Measurements from ENCODE around the gene GRID2.
"Not testable (repeated sequence)": the region's sequence is repeated elsewhere in the genome, so short reads cannot be mapped to it uniquely, and the experiment has no call there.

Gene GRID2

GRCh38 chr4:93319041-93319440, 1015.3 kb downstream of the GRID2 start:
- Mint-ChIP-seq H3K36me3 (no peaks in the 10 kb centered on the region), H3K4me1 (ENCODE audit: low read depth) (no peaks in the 10 kb centered on the region), H3K4me3 (no peak overlapping the region), H3K27ac (no peak overlapping the region), H3K9me3 (ENCODE audit: low read depth) (peaks cover 12% of the 10 kb centered on the region), H3K27me3 (no peaks in the 10 kb centered on the region)

GRCh38 chr4:93320356-93320755, 1016.6 kb downstream of the GRID2 start:
- no peak overlapping the region for H3K4me3 Mint-ChIP-seq
- H3K9me3 Mint-ChIP-seq (ENCODE audit: low read depth): peaks cover 5% of the 10 kb centered on the region
- H3K36me3 Mint-ChIP-seq: no peaks in the 10 kb centered on the region
- H3K27me3 Mint-ChIP-seq: no peaks in the 10 kb centered on the region
- no peaks in the 10 kb centered on the region for H3K4me1 Mint-ChIP-seq (ENCODE audit: low read depth)
- no peak overlapping the region for H3K27ac Mint-ChIP-seq

GRCh38 chr4:93327346-93327745, 1023.6 kb downstream of the GRID2 start:
- Mint-ChIP-seq H3K4me1 (ENCODE audit: low read depth) (no peaks in the 10 kb centered on the region), H3K4me3 (no peak overlapping the region), H3K9me3 (ENCODE audit: low read depth) (peaks cover 9% of the 10 kb centered on the region), H3K36me3 (no peaks in the 10 kb centered on the region), H3K27me3 (no peaks in the 10 kb centered on the region), H3K27ac (no peak overlapping the region)

- Mint-ChIP-seq H3K27ac (no peak overlapping the region), H3K4me3 (no peak overlapping the region), H3K9me3 (ENCODE audit: low read depth) (peaks cover 3% of the 10 kb centered on the region), H3K27me3 (no peaks in the 10 kb centered on the region), H3K4me1 (ENCODE audit: low read depth) (no peaks in the 10 kb centered on the region), H3K36me3 (no peaks in the 10 kb centered on the region)
Measured at GRCh38 chr4:93334003-93334402, 1030.2 kb downstream of the GRID2 start.

- no peaks in the 10 kb centered on the region for H3K4me1 Mint-ChIP-seq (ENCODE audit: low read depth)
- no peak overlapping the region for H3K27ac Mint-ChIP-seq
- H3K36me3 Mint-ChIP-seq: no peaks in the 10 kb centered on the region
- no peak overlapping the region for H3K4me3 Mint-ChIP-seq
- H3K27me3 Mint-ChIP-seq: no peaks in the 10 kb centered on the region
- H3K9me3 Mint-ChIP-seq (ENCODE audit: low read depth): no peaks in the 10 kb centered on the region
Measured at GRCh38 chr4:93337196-93337595, 1033.4 kb downstream of the GRID2 start.

GRCh38 chr4:93342738-93343137, 1039.0 kb downstream of the GRID2 start:
- H3K36me3 Mint-ChIP-seq: no peaks in the 10 kb centered on the region
- H3K4me3 Mint-ChIP-seq: no peak overlapping the region

GRCh38 chr4:93346840-93347239, 1043.1 kb downstream of the GRID2 start:
- Mint-ChIP-seq H3K4me3 (no peak overlapping the region), H3K36me3 (no peaks in the 10 kb centered on the region), H3K9me3 (ENCODE audit: low read depth) (peaks cover 5% of the 10 kb centered on the region), H3K27me3 (no peaks in the 10 kb centered on the region), H3K4me1 (ENCODE audit: low read depth) (no peaks in the 10 kb centered on the region), H3K27ac (no peak overlapping the region)

More at GRCh38 chr4:93342738-93343137, 1039.0 kb downstream of the GRID2 start:
- Mint-ChIP-seq H3K27me3 (no peaks in the 10 kb centered on the region), H3K27ac (no peak overlapping the region), H3K9me3 (ENCODE audit: low read depth) (peaks cover 5% of the 10 kb centered on the region), H3K4me1 (ENCODE audit: low read depth) (no peaks in the 10 kb centered on the region)

GRCh38 chr4:93348896-93349295, 1045.1 kb downstream of the GRID2 start:
- Mint-ChIP-seq H3K36me3 (no peaks in the 10 kb centered on the region), H3K4me1 (ENCODE audit: low read depth) (no peaks in the 10 kb centered on the region), H3K27ac (no peak overlapping the region), H3K4me3 (no peak overlapping the region), H3K9me3 (ENCODE audit: low read depth) (peaks cover 5% of the 10 kb centered on the region), H3K27me3 (no peaks in the 10 kb centered on the region)

- Mint-ChIP-seq H3K9me3 (ENCODE audit: low read depth) (no peaks in the 10 kb centered on the region), H3K27me3 (no peaks in the 10 kb centered on the region), H3K27ac (no peak overlapping the region), H3K4me3 (no peak overlapping the region), H3K36me3 (no peaks in the 10 kb centered on the region), H3K4me1 (ENCODE audit: low read depth) (no peaks in the 10 kb centered on the region)
Measured at GRCh38 chr4:93351846-93352245, 1048.1 kb downstream of the GRID2 start.

- Mint-ChIP-seq H3K4me1 (ENCODE audit: low read depth) (no peaks in the 10 kb centered on the region), H3K27me3 (no peaks in the 10 kb centered on the region), H3K9me3 (ENCODE audit: low read depth) (no peaks in the 10 kb centered on the region), H3K36me3 (no peaks in the 10 kb centered on the region), H3K27ac (no peak overlapping the region), H3K4me3 (no peak overlapping the region)
Measured at GRCh38 chr4:93355411-93355810, 1051.6 kb downstream of the GRID2 start.

GRCh38 chr4:93359586-93359985, 1055.8 kb downstream of the GRID2 start:
- H3K27ac Mint-ChIP-seq: no peak overlapping the region
- no peak overlapping the region for H3K4me3 Mint-ChIP-seq
- no peaks in the 10 kb centered on the region for H3K9me3 Mint-ChIP-seq (ENCODE audit: low read depth)
- no peaks in the 10 kb centered on the region for H3K36me3 Mint-ChIP-seq
- no peaks in the 10 kb centered on the region for H3K27me3 Mint-ChIP-seq
- no peaks in the 10 kb centered on the region for H3K4me1 Mint-ChIP-seq (ENCODE audit: low read depth)

GRCh38 chr4:93366169-93366755, 1062.5 kb downstream of the GRID2 start:
- H3K27ac Mint-ChIP-seq; H3K4me1 Mint-ChIP-seq (ENCODE audit: low read depth); H3K9me3 Mint-ChIP-seq (ENCODE audit: low read depth); H3K4me3 Mint-ChIP-seq; H3K36me3 Mint-ChIP-seq; H3K27me3 Mint-ChIP-seq: not testable (repeated sequence)

GRCh38 chr4:93368968-93369367, 1065.2 kb downstream of the GRID2 start:
- no peak overlapping the region for H3K4me3 Mint-ChIP-seq
- peaks cover 9% of the 10 kb centered on the region for H3K9me3 Mint-ChIP-seq (ENCODE audit: low read depth)
- H3K36me3 Mint-ChIP-seq: no peaks in the 10 kb centered on the region
- no peaks in the 10 kb centered on the region for H3K27me3 Mint-ChIP-seq
- H3K27ac Mint-ChIP-seq: no peak overlapping the region
- H3K4me1 Mint-ChIP-seq (ENCODE audit: low read depth): no peaks in the 10 kb centered on the region

GRCh38 chr4:93370256-93370655, 1066.5 kb downstream of the GRID2 start:
- H3K9me3 Mint-ChIP-seq (ENCODE audit: low read depth): peaks cover 3% of the 10 kb centered on the region
- H3K4me1 Mint-ChIP-seq (ENCODE audit: low read depth): no peaks in the 10 kb centered on the region
- H3K27ac Mint-ChIP-seq: no peak overlapping the region
- H3K36me3 Mint-ChIP-seq: no peaks in the 10 kb centered on the region
- H3K27me3 Mint-ChIP-seq: no peaks in the 10 kb centered on the region
- H3K4me3 Mint-ChIP-seq: no peak overlapping the region

GRCh38 chr4:93373893-93374860, 1070.4 kb downstream of the GRID2 start:
- Mint-ChIP-seq H3K36me3 (no peaks in the 10 kb centered on the region), H3K27me3 (no peaks in the 10 kb centered on the region), H3K4me1 (ENCODE audit: low read depth) (no peaks in the 10 kb centered on the region)

More at GRCh38 chr4:93373893-93374860, 1070.4 kb downstream of the GRID2 start:
- Mint-ChIP-seq H3K4me3 (no peak overlapping the region), H3K9me3 (ENCODE audit: low read depth) (no peaks in the 10 kb centered on the region), H3K27ac (no peak overlapping the region)
